GM12875 (cell line): Measurements from ENCODE around the gene USP44.

Experiments
- H3K4me3 ChIP-seq: one replicate; pipeline ENCODE4 v1.5.1; 2011; ENCODE audit warnings: low read depth, low read length, control low read depth
- TF ChIP-seq, protein P1 (sequence below): IDR thresholded peaks from 2 replicates; pipeline ENCODE4 v1.5.1; 2011; ENCODE audit warnings: low read depth, mild to moderate bottlenecking, control low read depth, inconsistent platforms, low read length, moderate library complexity, borderline replicate concordance; ENCODE audit not compliant: insufficient read depth

The USP44 gene

GRCh38 chr12:95541436-95541835 is 9.8 kb downstream of the USP44 start:
- TF ChIP-seq, protein P1, sequence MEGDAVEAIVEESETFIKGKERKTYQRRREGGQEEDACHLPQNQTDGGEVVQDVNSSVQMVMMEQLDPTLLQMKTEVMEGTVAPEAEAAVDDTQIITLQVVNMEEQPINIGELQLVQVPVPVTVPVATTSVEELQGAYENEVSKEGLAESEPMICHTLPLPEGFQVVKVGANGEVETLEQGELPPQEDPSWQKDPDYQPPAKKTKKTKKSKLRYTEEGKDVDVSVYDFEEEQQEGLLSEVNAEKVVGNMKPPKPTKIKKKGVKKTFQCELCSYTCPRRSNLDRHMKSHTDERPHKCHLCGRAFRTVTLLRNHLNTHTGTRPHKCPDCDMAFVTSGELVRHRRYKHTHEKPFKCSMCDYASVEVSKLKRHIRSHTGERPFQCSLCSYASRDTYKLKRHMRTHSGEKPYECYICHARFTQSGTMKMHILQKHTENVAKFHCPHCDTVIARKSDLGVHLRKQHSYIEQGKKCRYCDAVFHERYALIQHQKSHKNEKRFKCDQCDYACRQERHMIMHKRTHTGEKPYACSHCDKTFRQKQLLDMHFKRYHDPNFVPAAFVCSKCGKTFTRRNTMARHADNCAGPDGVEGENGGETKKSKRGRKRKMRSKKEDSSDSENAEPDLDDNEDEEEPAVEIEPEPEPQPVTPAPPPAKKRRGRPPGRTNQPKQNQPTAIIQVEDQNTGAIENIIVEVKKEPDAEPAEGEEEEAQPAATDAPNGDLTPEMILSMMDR: no peak
- no peak overlapping the region for H3K4me3 ChIP-seq

- TF ChIP-seq, protein P1: no peak
- H3K4me3 ChIP-seq: no peak overlapping the region
Observed at GRCh38 chr12:95538656-95539055, 12.6 kb downstream of the USP44 start.

DNA sequence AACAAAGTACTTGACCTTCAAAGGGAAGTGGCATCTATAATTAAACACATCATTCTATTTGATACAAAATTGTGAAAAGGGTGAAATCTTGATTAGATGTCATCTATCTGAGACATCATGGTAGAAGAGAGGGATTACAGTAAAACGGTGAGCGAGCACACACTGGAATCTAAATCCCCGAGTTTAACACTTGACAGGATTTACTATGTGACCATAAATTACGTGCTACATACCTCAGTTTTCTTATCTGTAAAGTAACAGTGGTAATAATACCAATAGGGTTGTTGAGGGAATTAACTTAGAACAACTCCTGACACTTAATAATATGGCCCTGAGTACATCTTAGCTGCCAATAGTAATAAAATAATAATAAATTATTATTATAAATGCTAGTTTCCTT is 13.3 kb downstream of the USP44 start:
- TF ChIP-seq, protein P1: no peak
- H3K4me3 ChIP-seq: no peak overlapping the region

- H3K4me3 ChIP-seq: no peak overlapping the region
- TF ChIP-seq, protein P1: no peak
Observed at GRCh38 chr12:95533985-95534384, 17.3 kb downstream of the USP44 start.

DNA sequence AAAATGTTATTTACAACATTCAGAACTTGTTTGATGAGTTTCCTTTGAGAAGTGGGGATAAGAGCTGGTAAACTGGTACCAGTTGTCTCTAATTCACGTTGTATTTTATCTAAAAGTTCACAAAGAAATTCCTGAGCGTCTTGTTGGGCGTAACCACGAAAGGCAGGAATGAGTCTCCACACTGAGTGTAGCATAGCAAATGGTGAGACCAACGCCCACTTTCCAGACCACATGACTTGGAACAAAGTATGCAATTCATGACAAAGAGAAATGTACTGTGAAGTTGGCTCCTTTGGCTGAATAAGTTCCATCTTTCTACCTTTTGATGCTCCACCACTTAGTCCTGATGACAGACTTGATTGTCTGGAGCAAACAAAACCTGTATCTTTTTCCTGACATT is 18.4 kb downstream of the USP44 start:
- no peak overlapping the region for H3K4me3 ChIP-seq
- TF ChIP-seq, protein P1: no peak

GRCh38 chr12:95529693-95530225 is 21.5 kb downstream of the USP44 start:
- no peak overlapping the region for H3K4me3 ChIP-seq
- TF ChIP-seq, protein P1: no peak

- no peak overlapping the region for H3K4me3 ChIP-seq
- TF ChIP-seq, protein P1: no peak
Observed at GRCh38 chr12:95528431-95528830, 22.8 kb downstream of the USP44 start.
